NCI-H2081 (cell line): ENCODE results near the gene LRRC8A.
A peak's percentile ranks its signal among the peaks of the same experiment; 100 is the strongest.
"Not testable (repeated sequence)": the region's sequence is repeated elsewhere in the genome, so short reads cannot be mapped to it uniquely, and the experiment has no call there.

Experiments
- DNase-seq, 2 experiments: peaks; one replicate each; lab custom pipeline; 2025; lab: John Stamatoyannopoulos, UW

The LRRC8A gene

GRCh38 chr9:128881884-128882676 lies at the start of gene LRRC8A, which contains the start of gene KYAT1:
LRRC8A (plus strand) TSS chr9:128882133; CDS start chr9:128907165, 25,032 bp downstream.
KYAT1 (minus strand) TSS chr9:128881950; CDS start chr9:128845405, 36,545 bp downstream.
- peak; percentile 96 to 98 for DNase-seq

GRCh38 chr9:128833696-128834095 lies 48.2 kb upstream of the LRRC8A start:
- DNase-seq: no peak

- DNase-seq: no peak
Observed at GRCh38 chr9:128835246-128836210, 46.4 kb upstream of the LRRC8A start.

- DNase-seq: no peak
Observed at GRCh38 chr9:128836509-128837145, 45.3 kb upstream of the LRRC8A start.

GRCh38 chr9:128838338-128838737 lies 43.6 kb upstream of the LRRC8A start:
- DNase-seq: no peak

GRCh38 chr9:128840524-128840923 lies 41.4 kb upstream of the LRRC8A start:
- DNase-seq: no peak

- no peak for DNase-seq
Observed at GRCh38 chr9:128841694-128842492, 40.0 kb upstream of the LRRC8A start.

- not testable (repeated sequence) for DNase-seq
Observed at GRCh38 chr9:128843171-128843570, 38.8 kb upstream of the LRRC8A start.

GRCh38 chr9:128845186-128845931 lies 36.6 kb upstream of the LRRC8A start:
- DNase-seq: peak in 1 of 2 experiments; percentile 38

GRCh38 chr9:128846680-128847030 lies 35.3 kb upstream of the LRRC8A start:
- no peak for DNase-seq

GRCh38 chr9:128847803-128848202 lies 34.1 kb upstream of the LRRC8A start:
- DNase-seq: no peak

- not testable (repeated sequence) for DNase-seq
Observed at GRCh38 chr9:128851024-128851423, 30.9 kb upstream of the LRRC8A start.

- DNase-seq: peak; percentile 11 to 18
Observed at GRCh38 chr9:128851779-128852600, 29.9 kb upstream of the LRRC8A start.

- not testable (repeated sequence) for DNase-seq
Observed at GRCh38 chr9:128852646-128853045, 29.3 kb upstream of the LRRC8A start.

GRCh38 chr9:128854454-128854853 lies 27.5 kb upstream of the LRRC8A start:
- not testable (repeated sequence) for DNase-seq

GRCh38 chr9:128858476-128858875 lies 23.5 kb upstream of the LRRC8A start:
- DNase-seq: not testable (repeated sequence)

GRCh38 chr9:128860937-128861336 lies 21.0 kb upstream of the LRRC8A start:
- no peak for DNase-seq

- DNase-seq: no peak
Observed at GRCh38 chr9:128861501-128861900, 20.4 kb upstream of the LRRC8A start.

- no peak for DNase-seq
Observed at GRCh38 chr9:128862401-128862851, 19.5 kb upstream of the LRRC8A start.

GRCh38 chr9:128863647-128864046 lies 18.3 kb upstream of the LRRC8A start:
- DNase-seq: peak; percentile 15 to 34
